ENCODE results near the gene SRD5A2.

SRD5A2 gene, protein sequence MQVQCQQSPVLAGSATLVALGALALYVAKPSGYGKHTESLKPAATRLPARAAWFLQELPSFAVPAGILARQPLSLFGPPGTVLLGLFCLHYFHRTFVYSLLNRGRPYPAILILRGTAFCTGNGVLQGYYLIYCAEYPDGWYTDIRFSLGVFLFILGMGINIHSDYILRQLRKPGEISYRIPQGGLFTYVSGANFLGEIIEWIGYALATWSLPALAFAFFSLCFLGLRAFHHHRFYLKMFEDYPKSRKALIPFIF

DNA sequence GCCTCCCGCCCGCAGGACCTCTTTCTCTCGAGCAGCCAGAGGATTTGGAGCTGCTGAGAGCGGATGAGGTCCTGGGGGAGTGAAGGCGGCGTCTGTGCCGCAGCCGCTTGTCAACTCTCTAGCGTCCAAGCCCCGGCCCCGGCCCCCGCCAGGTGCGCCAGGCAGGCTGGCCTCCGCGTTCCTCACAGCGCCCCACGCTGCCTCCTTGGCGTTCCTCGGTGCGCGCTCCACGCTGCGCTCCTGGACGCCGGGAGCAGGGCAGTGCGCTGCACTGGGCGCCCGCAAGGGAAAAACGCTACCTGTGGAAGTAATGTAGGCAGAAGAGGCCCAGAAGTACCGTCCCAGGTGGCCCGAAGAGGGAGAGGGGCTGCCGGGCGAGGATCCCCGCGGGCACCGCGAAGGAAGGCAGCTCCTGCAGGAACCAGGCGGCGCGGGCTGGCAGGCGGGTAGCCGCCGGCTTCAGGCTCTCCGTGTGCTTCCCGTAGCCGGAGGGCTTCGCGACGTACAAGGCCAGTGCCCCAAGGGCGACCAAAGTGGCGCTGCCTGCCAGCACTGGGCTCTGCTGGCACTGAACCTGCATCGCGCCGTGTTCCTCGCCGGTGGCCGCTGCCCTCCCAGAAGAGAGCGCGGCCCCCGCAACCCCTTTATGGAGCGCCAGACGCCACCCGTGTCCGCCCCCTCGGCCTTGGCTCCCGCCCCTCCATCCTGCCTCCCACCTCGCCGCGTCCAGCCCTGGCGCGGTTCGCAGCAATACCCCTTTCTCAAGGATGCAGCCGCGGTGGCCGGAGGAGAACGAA is at the start of gene SRD5A2:
Gene SRD5A2, minus strand, starts transcription at position 618 of the 797 bp plus-strand sequence. Its CDS starts 38 bp downstream, at position 580.
- DNase-seq (ENCODE audit: low read depth) = no peak

DNA sequence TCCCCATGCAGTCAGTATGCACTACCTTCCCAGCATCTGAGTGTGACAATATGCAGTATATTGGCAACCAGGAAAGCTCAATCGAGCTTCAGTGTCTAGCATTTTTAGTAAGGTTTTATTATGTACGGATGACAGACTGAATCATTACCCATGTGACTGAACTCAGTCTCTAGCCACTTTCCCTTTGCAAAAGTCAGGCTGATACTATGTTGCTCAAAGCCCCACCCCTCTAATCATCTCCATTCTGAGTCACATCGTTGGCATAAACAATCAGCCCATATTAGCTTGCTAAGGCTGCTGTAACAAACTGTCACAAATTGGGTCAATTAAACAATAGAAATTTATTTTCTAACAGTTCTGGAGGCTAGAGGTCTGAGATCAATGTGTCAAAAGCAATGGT is 25.8 kb upstream of the SRD5A2 start:
- DNase-seq (ENCODE audit: low read depth) = no peak

DNA sequence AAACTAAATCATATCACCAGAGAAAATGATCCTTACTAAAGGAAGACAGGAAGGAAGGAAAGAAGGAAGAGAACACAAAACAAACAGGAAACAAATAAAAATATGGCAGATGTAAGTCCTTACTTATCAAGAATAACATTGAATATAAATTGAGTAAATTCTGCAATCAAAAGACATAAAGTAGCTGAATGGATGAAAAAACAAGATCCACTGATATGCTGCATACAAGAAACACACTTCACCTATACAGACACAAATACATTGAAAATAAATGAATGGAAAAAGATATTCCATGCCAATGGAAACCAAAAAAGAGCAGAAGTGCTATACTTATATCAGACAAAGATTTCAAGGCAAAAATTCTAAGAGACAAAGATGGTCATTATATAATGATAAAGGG is 18.0 kb upstream of the SRD5A2 start:
- DNase-seq (ENCODE audit: low read depth) = no peak

DNA sequence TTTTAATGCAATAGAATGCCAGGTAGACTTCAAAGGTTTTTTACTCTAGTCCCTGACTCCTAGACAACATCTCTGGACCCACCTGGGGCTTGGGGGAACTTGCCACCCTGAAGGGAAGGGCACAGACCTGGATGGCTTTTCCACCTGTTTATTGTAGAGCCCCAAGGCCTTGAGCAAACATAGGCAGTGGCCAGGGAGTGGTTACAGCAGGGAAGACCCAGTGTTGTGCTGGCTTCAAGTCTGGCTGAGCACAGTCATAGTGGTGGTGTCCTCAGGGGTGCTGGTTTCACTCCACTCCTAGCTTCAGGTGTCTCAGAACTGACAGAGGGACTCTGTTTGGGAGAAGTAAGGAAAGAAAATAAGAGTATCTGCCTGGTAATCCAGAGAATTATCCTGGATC is 5.5 kb upstream of the SRD5A2 start:
- no peak for DNase-seq (ENCODE audit: low read depth)

DNA sequence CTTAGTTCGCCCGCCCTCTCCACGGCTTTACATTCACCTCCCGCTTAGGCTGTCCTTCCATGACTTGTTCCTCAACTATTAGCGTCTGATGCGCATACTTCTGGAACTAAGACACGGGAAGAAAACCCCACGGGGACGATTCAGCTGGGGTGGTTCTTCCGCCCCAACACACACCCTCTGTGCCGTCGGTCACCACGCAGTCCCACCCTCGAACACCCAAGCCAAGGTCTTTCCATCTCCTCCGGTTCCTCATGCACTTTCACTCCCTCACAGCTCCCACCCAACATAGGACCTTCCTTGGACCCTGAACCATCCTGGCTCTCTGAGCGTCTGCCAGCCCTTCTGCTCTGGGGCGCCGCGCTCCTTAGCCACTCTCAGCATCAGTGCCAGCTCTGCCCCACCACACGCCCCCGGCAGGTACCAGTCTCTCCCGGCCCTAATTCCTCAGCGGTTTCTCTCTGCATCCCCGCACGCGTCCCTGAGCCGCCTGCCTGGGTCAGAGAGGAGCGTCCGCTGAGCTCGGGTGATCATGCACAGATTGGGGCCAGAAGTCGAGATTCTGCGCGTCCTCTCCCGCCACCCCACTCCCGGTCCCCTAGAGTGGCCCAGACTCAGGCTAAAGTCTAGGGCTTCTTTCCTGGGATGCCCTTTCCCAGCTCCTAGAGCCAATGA is 522 bp upstream of the SRD5A2 start:
- no peak for DNase-seq (ENCODE audit: low read depth)

DNA sequence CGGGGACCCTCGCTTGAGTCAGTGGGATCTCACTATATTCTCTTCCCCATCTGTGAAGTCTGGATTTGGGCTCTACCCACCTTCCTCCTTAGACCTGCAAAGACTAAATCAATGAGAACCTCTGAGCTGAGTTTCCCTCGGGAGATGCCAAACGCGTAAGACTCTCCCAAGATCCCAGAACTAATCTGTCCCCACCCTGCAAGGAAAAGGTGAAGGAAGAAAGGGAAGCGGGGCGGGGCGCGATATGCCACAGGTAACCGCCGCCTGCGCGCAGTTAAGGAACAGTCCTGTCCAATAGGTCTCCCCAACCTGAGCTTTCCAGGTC is 780 bp downstream of the SRD5A2 start:
- DNase-seq (ENCODE audit: low read depth) = no peak

DNA sequence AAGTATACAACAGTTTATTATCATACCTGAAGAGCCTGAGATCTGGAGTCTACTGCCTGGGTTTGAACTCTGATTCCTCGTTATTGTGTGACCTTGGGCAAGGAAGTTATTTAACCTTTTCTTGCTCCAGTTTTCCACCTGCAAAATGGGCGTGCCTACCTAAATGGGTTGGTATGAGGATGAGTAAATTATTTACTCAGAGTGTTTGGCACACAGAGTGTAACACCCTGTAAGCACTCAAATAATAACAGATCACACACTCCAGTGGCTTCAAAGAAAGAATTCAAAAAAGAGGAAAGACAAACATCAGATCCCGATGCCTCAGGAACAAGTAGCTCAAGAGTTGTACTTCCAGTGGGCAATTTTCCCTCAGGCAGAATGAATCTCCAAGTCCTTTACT is 2.4 kb downstream of the SRD5A2 start:
- no peak for DNase-seq (ENCODE audit: low read depth)

DNA sequence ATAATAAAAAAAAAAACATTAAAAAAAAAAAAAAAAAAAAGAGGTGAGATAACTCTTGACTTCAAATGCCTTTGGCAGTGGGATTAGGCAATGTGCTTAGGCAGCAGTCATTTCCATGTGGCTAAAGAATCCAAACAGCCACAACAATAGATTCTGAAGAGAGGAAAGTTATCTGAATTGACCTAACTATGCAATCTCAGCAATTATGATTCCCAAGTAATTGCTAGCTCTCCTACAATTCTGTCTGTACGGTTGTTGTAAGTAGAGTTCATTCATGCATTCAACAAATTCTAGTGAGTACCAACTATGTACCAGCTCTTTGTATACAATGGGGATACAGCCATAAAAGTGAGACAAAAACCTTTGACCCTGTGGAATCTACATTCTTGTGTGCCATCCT is 3.6 kb downstream of the SRD5A2 start:
- DNase-seq (ENCODE audit: low read depth) = no peak

DNA sequence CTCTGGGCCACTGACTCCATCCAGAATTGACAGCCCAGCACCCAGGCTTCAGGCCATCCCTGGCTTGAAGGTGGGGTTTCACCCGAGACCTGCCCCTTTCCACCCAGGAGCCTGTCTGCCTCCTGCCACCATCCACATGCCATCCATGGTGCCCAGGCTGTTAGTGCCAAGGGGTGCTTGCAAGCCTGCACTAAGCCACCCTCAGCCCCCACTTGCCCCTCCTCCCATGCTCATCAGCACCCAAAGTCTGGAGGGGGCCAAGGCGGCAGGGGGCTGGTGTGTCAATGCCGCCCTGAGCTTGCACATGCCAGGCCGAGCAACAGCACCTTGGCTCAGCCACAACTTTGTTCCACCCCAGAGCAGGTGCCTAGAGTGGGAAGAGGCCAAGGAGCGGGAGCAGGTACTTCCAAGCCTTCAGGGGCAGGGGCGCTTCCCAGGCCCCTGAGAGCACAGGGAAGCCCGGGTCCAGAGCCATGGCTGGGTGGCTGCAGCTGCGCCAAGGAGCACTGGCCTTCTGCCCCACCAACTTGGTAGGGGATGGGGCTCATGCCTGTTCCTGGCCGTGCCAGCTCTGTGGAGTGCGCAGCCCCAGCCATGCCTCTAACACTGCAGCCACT is 12.0 kb downstream of the SRD5A2 start:
- no peak for DNase-seq (ENCODE audit: low read depth)

DNA sequence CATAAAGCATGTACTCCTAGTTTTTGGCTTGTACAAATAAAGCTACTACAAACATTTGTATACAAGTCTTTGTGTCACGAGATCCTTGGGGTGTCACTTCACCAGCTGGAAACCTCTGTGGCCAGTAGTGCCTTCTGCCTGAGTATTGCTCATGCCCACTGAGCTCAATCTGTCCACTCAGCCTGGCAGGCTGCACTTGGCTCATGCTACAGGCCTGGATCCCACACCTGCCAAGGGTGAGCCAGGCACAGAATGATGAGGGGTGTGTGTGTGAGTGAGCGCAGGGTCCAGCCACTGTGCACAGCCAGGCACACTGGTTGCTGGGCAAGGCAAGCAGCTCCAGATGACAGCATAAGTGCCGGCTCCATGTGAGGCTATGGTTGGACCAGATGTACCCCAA is 13.1 kb downstream of the SRD5A2 start:
- DNase-seq (ENCODE audit: low read depth) = no peak

DNA sequence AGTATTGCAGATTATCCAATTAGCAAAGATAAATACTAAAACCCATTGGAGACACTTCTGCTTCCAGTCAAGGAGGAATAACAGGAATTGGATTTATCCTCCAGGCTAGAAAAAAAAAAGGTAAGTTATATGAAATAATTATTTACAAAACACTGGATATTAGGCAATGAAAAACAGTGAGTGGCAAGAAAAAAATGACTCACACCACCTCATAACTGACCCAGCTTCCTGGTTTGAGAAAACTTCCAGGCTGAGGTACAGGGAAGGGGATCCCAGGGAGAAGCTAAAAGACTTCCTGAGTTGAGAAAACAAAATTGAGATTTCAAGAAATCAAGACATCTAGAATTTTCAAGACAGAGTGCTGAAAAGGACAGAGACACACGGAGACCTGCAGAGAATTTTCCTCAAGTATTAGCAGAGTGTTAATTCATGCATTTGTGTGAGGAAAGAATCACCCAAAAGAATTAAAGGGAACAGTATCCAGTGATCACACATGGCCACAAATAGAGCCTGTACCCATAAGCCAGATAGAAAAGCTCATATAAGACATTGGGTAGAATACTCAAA is 17.4 kb downstream of the SRD5A2 start:
- no peak for DNase-seq (ENCODE audit: low read depth)

DNA sequence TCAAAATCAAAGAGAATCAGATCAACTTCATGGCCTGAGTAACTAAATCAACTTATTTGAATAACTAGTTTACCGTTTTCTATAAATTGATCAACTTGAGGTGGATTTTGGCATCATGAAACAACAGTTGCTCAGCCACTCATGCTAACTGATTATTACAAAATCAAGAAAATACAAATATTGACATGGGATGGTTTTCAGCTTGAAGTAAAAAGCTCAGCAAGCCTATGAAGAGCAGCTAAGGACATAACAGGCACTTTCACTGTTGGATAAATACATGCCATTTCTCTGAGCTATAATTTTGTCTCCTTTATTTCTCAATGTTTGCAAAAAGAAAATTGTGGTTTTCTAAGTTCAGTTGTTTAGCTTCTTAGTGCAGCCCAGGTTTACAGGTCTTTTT is 18.9 kb downstream of the SRD5A2 start:
- no peak for DNase-seq (ENCODE audit: low read depth)

DNA sequence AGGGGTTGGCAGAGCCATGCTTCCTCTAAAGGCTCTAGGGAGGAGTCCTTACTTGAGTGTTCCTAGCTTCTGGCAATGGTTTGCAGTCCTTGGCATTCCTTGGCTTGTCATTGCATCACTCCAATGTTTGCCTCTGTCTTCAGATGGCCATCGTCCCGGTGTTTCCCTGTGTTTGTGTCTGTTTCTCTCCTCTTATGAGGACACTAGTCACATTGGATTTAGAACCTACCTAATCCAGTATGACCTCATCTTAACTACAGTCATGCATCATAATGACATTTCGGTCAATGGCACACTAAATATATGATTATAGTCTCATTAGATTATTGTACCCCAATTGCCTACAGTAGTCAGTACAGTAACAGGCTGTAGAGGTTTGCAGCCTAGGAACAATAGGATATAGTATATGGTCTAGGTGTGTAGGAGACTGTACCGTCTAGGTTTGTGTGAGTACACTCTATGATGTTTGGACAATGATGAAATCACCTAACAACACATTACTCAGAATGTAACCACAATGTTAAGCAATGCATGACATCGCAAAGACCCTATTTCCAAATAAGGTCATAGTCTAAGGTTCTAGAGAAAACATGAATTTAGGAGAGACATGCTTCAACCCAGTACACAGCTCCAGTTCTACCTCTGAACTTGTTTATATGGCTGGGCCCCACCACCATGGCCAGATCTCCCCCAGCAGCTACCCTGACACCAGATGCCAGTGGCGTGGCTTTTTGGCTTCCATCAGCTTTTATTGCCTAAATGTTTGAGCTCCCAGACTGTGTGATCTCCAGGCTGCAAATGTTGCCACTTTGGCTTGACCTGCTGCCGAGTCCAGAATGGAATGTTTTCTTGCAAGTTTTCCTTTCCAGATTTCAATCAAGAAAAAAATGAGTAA is 22.1 kb downstream of the SRD5A2 start:
- DNase-seq (ENCODE audit: low read depth) = peak; percentile 17

DNA sequence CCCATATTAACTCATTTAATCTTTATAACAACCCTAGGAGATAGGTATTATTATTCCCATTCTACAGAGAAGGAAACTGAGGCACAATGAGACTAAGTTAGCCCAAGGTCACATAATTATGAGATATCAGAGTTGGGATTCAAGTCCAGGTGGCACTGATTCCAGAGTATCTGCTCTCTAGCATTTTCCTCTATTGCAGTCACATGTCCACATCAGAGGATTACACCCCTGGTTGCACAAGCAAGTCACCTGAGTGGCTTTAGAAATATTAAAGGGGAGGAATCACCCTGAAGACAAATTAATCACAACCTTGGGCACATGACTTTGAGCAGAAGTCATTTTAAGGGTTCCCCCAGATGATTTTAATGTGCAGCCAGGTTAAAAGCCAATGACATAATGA is 23.8 kb downstream of the SRD5A2 start:
- no peak for DNase-seq (ENCODE audit: low read depth)

DNA sequence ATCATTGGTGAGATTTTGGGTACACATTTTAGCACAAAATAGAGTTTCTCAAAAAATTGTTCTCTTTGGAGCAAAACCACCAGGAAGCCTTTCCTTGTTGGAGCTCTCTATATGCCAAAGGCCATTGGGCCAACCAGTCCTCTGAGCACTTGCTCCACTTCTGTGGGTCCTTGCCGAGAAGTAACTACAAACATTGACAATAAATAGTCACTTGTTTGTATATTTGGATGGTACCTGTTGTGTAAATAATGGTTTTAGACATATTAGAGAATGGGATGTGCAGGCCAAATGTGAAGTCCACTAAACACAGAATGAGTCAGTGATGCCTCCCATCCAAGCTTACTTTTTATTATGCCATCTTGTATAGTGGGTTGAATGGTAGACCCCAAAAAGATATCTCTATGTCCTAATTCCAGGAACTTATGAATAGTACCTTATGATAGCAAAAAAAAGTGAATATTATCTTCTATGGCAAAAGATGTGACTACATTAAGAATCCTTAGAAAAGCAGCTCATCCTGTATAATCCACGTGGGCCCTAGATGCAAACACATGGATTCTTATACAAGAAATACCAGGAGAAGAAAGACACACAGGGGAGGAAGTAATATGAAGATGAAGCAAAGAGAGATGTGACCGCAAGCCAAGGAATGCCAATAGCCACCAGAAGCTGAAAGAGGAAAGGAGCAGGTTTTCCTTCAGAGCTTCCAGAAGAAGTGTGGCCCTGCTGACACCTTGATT is 24.6 kb downstream of the SRD5A2 start:
- no peak for DNase-seq (ENCODE audit: low read depth)

DNA sequence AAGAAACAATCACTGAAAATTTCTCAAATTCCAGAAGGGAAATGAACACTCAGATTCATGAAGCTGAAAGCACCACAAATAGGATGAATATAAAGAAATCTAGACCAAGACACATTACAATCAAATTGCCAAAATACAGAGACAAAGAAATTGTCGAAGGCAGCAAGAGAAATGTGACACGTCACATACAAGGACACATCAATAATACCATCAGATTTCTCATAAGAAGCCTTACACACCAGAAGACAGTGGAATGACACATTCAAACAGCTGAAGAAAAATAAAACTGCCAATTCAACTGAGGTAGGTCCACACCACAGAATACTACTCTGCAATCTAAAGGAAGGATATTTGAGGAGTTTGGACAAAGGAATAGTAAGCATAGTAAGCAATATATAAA is 27.4 kb downstream of the SRD5A2 start:
- no peak for DNase-seq (ENCODE audit: low read depth)

DNA sequence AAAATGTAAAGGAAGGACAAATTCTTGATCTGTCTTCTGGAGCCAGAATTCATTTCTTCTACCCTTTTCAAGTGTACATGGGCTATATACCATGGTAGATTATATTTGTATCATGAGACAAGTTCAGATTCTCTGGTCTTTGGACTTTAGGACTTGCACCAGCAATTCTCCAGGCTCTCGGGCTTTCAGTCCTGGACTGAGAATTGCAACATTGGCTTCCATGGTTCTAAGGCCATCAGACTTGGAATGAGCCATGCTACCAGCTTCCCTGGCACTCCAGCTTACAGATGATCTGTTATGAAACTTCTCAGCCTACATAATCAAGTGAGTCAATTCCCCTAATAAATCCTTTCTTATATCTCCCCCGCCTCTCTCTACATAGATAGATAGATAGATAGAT is 33.3 kb downstream of the SRD5A2 start:
- no peak for DNase-seq (ENCODE audit: low read depth)

DNA sequence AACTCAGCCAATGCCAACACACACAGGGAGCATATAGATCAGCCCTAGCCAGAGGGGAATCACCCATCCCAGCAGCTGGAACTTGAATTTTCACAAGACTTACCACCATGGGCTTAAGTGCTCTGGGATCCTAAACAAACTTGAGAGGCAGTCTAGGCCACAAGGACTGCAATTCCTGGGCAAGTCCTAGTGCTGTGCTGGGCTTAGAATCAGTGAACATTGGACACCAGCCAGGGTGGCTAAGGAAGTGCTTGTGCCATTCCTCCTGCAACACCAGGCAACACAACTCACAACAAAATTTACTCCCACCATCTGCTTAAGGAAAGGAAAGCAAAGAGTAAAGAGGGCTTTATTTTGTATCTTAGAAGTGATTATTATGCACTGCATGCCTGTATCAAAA is 38.9 kb downstream of the SRD5A2 start:
- DNase-seq (ENCODE audit: low read depth) = no peak

DNA sequence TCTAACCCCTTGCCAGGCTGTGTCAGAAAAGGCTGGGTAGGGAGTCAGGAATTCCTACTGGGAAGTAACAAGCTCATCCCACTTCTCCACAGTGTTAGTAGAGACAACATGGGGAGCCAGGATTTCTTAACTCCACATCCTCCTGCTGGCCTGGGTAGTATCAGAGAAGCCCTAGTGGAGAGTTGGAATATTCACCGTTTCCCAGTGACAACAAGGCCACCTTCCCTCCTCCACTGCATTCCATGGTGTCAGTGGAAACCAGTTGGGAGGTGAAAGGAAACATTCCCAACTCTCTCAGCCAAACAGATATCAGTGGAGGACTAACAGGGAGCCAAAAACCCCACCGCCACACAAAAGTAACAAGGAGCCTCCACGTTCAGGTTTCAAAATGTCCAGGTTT is 41.2 kb downstream of the SRD5A2 start:
- no peak for DNase-seq (ENCODE audit: low read depth)

DNA sequence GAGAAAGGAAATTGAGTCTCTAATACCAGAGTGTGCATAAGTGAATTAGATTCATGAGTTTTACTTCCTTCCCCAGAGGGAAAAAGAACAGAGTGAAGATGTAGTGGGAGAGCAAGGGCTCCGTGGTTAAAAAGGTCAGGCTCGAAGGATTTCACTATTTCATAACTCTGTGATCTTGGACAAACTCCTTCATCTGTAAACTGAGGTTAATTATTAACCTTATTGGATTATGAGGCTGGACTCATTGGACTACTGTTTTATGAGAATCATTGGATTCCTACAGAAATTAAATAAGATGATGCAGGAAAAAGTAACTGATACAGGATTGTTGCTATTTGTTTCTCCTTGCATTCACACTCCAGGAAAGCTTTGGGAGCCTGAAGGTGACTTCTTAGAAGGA is 45.0 kb downstream of the SRD5A2 start:
- no peak for DNase-seq (ENCODE audit: low read depth)

DNA sequence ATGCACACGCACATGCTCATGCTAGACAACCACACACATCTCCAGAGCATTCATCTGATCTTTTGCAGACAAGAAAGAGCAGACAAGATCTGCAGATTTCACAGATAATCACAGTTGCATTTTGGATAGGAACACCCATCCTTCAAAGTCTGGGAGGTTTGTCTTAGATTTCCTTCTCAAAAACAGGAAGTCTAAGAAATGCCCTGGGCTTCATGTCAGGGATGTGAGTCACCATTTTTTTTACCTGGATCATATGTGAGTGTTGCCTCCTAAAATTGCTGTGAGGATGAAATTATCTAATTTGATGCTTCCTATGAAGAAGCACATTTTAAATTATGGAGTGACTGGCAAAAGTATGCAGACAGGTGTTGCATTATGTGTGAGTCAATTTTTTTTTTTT is 46.1 kb downstream of the SRD5A2 start:
- DNase-seq (ENCODE audit: low read depth) = no peak

Measured in stromal cell of bone marrow (primary cell).